ENCODE data around the gene CXCL14.

- TF ChIP-seq EZH2 (IDR thresholded peaks at IDR 0.05), result no peak
- TF ChIP-seq, protein P1, sequence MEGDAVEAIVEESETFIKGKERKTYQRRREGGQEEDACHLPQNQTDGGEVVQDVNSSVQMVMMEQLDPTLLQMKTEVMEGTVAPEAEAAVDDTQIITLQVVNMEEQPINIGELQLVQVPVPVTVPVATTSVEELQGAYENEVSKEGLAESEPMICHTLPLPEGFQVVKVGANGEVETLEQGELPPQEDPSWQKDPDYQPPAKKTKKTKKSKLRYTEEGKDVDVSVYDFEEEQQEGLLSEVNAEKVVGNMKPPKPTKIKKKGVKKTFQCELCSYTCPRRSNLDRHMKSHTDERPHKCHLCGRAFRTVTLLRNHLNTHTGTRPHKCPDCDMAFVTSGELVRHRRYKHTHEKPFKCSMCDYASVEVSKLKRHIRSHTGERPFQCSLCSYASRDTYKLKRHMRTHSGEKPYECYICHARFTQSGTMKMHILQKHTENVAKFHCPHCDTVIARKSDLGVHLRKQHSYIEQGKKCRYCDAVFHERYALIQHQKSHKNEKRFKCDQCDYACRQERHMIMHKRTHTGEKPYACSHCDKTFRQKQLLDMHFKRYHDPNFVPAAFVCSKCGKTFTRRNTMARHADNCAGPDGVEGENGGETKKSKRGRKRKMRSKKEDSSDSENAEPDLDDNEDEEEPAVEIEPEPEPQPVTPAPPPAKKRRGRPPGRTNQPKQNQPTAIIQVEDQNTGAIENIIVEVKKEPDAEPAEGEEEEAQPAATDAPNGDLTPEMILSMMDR (IDR thresholded peaks at IDR 0.05 in 2 of 3, conservative IDR thresholded peaks at IDR 0.05 in 1 of 3; ENCODE audit: borderline replicate concordance in 1 of 3, insufficient read depth in 1 of 3, low read depth in 2 of 3, low read length in 2 of 3), result no peak
- no peak for TF ChIP-seq SRF (IDR thresholded peaks at IDR 0.05; ENCODE audit: low read depth)
- no peak for TF ChIP-seq EZH2phosphoT487 (IDR thresholded peaks at IDR 0.05; ENCODE audit: borderline replicate concordance)
- TF ChIP-seq POLR2A (IDR thresholded peaks at IDR 0.05; ENCODE audit: borderline replicate concordance, extremely low read depth, insufficient read depth, insufficient read length), result no peak
- no peak for TF ChIP-seq YY1 (IDR thresholded peaks at IDR 0.05; ENCODE audit: extremely low read depth, insufficient replicate concordance, low read depth, low read length)
- TF ChIP-seq POLR2AphosphoS5 (IDR thresholded peaks at IDR 0.05; ENCODE audit: low read depth, low read length), result no peak
- no peak for TF ChIP-seq REST (IDR thresholded peaks at IDR 0.05; ENCODE audit: low read depth)
- TF ChIP-seq FOSL1 (IDR thresholded peaks at IDR 0.05; ENCODE audit: low read depth), result no peak
- no peak for TF ChIP-seq JUND (IDR thresholded peaks at IDR 0.05)
- TF ChIP-seq ZFX (IDR thresholded peaks at IDR 0.05), result no peak
Observed at GRCh38 chr5:135599421-135600151, 20.8 kb upstream of the CXCL14 start.
